Dermis blood vessel endothelial cell (primary cell): ENCODE results near the gene ING5. TPM values are rescaled to one million over a fixed set of nuclear protein-coding genes. Genes with fewer than 3 reads are reported as not detected.
"Not testable (repeated sequence)": the region's sequence is repeated elsewhere in the genome, so short reads cannot be mapped to it uniquely, and the experiment has no call there.

Source experiments
- DNase-seq: peaks from one replicate; pipeline ENCODE4 v3.0.0; 2010
- total RNA-seq: library from RNA; depleted of rRNA; stranded (reverse); fragments of >200 nt; gene quantifications from 2 replicates; pipeline ENCODE4 v1.2.3, GENCODE V29; 2014

The ING5 gene
- total RNA-seq, 1 donor from 2014 or later, result 24.8 TPM

DNA sequence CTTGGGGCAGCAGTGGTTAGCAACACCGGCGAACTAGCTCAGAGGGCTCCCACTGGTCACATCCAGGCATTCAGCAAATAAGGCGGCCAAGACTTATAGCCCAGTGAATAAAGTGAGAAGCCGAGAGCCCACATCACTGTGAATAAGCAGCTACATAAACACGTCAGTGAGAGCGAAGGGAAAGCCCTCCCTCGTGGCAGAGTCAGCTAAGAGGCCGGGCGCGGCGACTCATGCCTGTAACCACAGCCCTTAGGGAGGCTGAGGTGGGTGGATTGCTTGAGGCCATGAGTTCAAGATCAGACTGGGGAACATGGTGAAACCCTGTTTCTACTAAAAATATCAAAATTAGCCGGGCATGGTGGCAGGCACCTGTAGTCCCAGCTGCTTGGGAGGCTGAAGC is 37.8 kb downstream of the ING5 start:
- DNase-seq, result no peak

DNA sequence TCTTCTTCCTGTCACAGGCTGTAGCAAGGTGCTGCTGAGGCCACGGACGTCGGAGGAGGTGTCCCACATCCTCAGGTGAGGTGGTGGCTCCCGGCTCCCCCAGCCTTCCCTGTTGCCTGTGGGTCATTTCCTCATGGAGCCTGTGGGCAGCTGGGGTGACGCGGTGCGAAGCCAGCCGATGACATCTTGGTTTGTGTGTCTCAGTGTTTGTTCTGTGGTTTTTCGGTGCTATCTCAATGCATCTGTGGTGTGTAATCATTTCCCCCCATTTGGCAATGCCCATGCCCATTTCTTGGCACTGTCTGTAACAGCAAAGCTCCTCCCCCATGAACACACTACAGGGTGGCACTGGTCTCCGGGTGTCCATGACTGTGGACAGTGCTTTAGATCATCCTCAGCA is 39.2 kb downstream of the ING5 start:
- peak; percentile 15 for DNase-seq

GRCh38 chr2:241742320-241742939 is 40.6 kb downstream of the ING5 start:
- DNase-seq, result no peak

- not testable (repeated sequence) for DNase-seq
Observed at GRCh38 chr2:241743008-241743407, 41.2 kb downstream of the ING5 start.

- no peak for DNase-seq
Observed at GRCh38 chr2:241743620-241744019, 41.8 kb downstream of the ING5 start.

- DNase-seq, result no peak
Observed at GRCh38 chr2:241744028-241744754, 42.4 kb downstream of the ING5 start.

GRCh38 chr2:241745276-241745675 is 43.4 kb downstream of the ING5 start:
- no peak for DNase-seq

DNA sequence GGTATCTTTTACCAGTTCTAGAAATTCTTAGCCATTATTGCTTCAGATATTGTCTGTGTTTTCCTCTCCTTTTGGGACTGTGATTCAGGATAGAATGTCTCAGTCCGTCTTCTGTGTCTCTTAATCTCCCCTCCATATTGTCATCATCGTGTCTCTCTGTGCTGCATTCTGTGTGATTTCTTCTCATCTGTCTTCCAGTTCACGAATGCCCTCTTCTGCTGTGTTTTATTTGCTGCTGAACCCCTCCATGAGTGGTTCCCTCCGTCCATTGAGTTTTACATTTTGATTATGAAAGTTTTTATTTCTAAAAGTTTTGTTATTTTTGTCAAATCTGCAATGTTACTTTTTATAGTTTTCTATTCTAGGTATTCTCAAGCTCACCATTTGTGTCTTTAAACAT is 44.2 kb downstream of the ING5 start:
- DNase-seq, result no peak

DNA sequence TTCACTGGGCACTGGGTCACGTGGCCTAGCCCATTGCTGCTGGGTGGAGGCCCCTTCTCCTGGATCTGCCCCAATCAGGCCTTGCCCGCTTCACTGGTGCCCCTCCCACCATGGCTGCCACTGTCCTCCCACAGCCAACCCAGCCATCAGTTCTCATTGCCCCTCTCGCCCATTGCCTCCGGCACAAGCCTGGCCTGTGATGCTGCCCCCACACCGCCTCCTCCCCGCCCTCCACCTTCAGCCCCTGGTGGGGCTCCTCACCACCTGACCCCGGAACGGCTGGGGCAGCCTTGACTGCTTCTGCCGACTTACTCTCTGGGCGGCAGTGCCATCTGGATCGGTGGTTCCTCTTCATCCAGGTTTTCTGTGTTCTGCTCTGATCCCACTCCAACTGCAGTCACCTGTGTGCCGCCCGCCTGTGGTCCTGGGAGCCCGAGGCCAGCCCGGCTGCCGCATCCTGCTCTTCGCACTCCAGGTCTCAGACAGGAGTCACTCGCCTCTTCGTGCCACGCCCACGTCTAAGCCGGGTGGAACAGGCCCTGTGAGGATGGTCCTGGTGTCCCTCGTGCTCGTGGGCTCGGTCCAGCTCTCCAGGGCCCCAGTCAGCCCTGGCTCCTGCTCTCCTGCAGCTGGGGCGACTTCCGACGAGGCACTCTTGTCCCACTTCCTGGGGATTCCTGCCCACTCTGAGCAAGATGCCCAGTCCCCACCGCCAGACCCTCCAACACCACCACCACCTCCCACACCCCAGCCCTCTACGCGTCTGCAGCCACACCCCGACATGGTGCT is 46.8 kb downstream of the ING5 start:
- DNase-seq, result no peak

GRCh38 chr2:241750076-241750840 is 48.4 kb downstream of the ING5 start:
- peak; percentile 40 for DNase-seq

GRCh38 chr2:241751152-241751551 is 49.3 kb downstream of the ING5 start:
- DNase-seq, result no peak

GRCh38 chr2:241751776-241752175 is 49.9 kb downstream of the ING5 start:
- no peak for DNase-seq

GRCh38 chr2:241752253-241752652 is 50.4 kb downstream of the ING5 start:
- DNase-seq, result no peak

GRCh38 chr2:241752689-241753276 is 50.9 kb downstream of the ING5 start:
- no peak for DNase-seq

- no peak for DNase-seq
Observed at GRCh38 chr2:241753493-241753892, 51.7 kb downstream of the ING5 start.

DNA sequence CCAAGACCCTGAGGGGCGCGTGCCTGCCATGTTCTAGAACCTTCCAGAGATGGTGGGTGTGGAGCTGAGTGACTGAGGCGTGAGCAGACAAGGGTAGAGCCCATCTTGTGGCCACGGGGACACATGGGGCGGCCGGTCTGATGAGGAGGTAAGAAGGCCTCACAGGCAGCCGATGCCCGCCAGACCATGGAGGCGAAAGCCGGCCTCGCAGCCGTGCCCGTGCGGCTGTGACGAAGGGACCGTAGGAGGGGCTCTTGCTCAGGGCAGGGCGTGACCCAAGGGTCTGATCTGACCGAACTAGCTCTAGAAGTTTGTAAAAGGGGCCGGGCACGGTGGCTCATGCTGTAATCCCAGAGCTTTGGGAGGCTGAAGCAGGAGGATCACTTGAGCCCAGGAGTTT is 52.2 kb downstream of the ING5 start:
- no peak for DNase-seq

GRCh38 chr2:241755166-241755565 is 53.3 kb downstream of the ING5 start:
- no peak for DNase-seq

- DNase-seq, result no peak
Observed at GRCh38 chr2:241755777-241756176, 53.9 kb downstream of the ING5 start.

DNA sequence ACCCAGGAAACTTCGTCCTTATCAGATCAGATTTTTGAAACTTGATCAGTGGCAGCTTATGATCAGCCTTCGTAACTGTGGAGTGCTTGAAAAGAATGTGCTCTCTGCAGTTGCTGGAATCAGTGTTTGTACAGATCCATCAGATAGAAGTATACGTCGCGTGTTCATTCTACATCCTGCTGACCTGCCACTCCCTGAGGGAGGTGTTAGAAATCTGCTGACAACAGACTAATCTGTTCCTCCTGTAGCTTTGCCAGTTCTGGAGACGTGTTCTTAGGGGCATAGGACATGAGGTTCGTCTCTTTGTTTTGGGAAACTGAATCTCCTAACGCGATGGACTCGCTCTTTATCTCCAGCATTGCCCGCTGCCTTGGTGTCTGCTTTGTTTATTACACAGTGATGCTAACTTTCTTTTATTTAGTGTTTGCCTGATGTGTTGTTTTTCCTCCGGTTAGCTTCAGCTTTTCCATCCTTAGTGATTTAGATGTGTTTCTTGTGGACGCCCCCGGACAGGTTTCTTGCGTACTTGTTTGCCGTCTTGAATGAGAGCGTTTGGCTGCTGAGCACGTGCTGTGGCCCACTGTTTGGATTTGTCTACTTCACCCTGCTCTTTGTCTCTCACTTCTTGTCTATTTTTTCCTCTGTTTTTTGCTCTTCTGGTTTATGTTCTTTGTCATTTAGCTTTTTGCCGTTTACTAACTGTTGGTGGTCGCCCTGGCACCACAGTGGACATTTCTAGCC is 57.4 kb downstream of the ING5 start:
- no peak for DNase-seq

DNA sequence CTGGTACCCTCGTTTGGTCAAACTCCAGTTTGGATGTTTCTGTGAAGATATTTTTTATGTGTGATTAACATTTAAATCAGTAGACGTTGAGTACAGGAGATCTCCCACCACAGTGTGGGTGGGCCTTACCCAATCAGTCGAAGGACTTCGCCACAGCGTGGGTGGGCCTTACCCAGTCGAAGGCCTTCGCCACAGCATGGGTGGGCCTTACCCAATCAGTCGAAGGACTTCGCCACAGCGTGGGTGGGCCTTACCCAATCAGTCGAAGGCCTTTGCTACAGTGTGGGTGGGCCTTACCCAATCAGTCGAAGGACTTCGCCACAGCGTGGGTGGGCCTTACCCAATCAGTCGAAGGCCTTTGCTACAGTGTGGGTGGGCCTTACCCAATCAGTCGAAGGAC is 58.1 kb downstream of the ING5 start:
- DNase-seq, result not testable (repeated sequence)

GRCh38 chr2:241760301-241760771 is 58.5 kb downstream of the ING5 start:
- DNase-seq, result no peak
